Ovary (tissue), 3 donors: Measurements from ENCODE around the gene SURF2.

Experiments
- POLR2A ChIP-seq: fragments of 450-650 bp; IDR thresholded peaks from one replicate; pipeline ENCODE4 v1.6.1; 2017; ENCODE audit warnings: antibody characterized with exemption, mild to moderate bottlenecking, moderate library complexity
- TF ChIP-seq, protein P1 (sequence below), 3 donors: fragments of 450-650 bp in 2 of 3; fragments of 200-600 bp in 1 of 3; IDR thresholded peaks; one replicate each; pipeline versions ENCODE4 v1.5.1 to v1.8.0; 2016 to 2022; ENCODE audit warnings: antibody characterized with exemption in 3 of 3, mild to moderate bottlenecking in 1 of 3
- donor health status: DM: no; HTN: no; CAD: no.

DNA sequence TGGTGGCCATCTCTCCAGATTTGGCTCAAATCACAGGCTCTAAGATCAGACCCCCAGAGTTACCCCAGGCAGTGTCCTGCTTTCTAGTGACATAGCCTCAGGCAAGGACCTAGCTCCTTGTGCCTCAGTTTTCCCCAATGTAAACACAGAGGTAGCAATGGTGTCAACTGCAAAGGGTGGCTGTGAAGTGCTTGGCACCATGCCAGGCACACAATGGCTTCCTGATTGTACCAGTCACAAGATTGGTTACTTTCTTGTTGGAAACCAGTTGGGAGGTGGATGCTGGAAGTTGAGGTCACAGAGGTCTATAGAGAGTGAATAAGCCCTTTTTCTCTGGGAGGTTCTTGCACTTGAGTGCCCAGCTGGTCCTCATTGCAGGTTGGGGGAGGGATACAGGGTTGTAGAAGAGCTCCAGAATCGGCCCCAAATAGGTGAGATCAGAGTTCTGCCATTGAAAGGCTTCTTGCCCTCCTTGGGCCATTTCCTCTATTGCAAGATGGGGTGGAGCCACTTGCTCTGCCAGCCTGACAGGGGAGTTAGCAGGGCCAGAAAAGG lies 22.1 kb downstream of the SURF2 start:
- TF ChIP-seq POLR2A = no peak
- TF ChIP-seq, protein P1, sequence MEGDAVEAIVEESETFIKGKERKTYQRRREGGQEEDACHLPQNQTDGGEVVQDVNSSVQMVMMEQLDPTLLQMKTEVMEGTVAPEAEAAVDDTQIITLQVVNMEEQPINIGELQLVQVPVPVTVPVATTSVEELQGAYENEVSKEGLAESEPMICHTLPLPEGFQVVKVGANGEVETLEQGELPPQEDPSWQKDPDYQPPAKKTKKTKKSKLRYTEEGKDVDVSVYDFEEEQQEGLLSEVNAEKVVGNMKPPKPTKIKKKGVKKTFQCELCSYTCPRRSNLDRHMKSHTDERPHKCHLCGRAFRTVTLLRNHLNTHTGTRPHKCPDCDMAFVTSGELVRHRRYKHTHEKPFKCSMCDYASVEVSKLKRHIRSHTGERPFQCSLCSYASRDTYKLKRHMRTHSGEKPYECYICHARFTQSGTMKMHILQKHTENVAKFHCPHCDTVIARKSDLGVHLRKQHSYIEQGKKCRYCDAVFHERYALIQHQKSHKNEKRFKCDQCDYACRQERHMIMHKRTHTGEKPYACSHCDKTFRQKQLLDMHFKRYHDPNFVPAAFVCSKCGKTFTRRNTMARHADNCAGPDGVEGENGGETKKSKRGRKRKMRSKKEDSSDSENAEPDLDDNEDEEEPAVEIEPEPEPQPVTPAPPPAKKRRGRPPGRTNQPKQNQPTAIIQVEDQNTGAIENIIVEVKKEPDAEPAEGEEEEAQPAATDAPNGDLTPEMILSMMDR (IDR thresholded peaks at IDR 0.05) = no peak
